Esophagus (tissue), 2 donors: ENCODE measurements around the gene TSPAN12. TPM values are rescaled to one million over a fixed set of nuclear protein-coding genes. Genes with fewer than 3 reads are reported as not detected.
"Not testable (repeated sequence)": the region's sequence is repeated elsewhere in the genome, so short reads cannot be mapped to it uniquely, and the experiment has no call there.

ENCODE experiments used
- H3K27ac ChIP-seq, 2 donors: one replicate each; pipeline ENCODE4 v1.5.1; 2013; ENCODE audit warnings: low read depth in 2 of 2, mild to moderate bottlenecking in 2 of 2, inconsistent platforms in 1 of 2, low read length in 1 of 2, moderate library complexity in 1 of 2
- H3K27me3 ChIP-seq, 2 donors: one replicate each; pipeline ENCODE4 v1.6.1; 2013; ENCODE audit warnings: low read length in 2 of 2, control low read depth in 1 of 2, mild to moderate bottlenecking in 1 of 2; ENCODE audit not compliant: insufficient read depth in 2 of 2, control insufficient read depth in 1 of 2
- H3K36me3 ChIP-seq, 2 donors: one replicate each; pipeline ENCODE4 v1.6.1; 2013; ENCODE audit warnings: low read length in 1 of 2; ENCODE audit not compliant: control insufficient read depth in 2 of 2, insufficient read depth in 2 of 2
- H3K4me1 ChIP-seq, 2 donors: one replicate each; pipeline ENCODE4 v1.6.1; 2013; ENCODE audit warnings: low read length in 1 of 2; ENCODE audit not compliant: control insufficient read depth in 2 of 2, insufficient read depth in 2 of 2
- H3K4me3 ChIP-seq, 2 donors: one replicate each; pipeline ENCODE4 v1.5.1; 2013; ENCODE audit warnings: low read length in 2 of 2, mild to moderate bottlenecking in 2 of 2, low read depth in 1 of 2, moderate library complexity in 1 of 2
- H3K9me3 ChIP-seq, 2 donors: one replicate each; pipeline ENCODE4 v1.6.1; 2013; ENCODE audit warnings: mild to moderate bottlenecking in 2 of 2, low read depth in 1 of 2, low read length in 1 of 2, moderate library complexity in 1 of 2; ENCODE audit not compliant: control insufficient read depth in 2 of 2, insufficient read depth in 1 of 2
- WGBS, 2 donors: extraction: QIAGEN DNeasy Blood & Tissue Kit; methylation state at CpG; one replicate each; pipeline ENCODE4 v1.1.7; 2013; 5-methylcytosine and 5-hydroxymethylcytosine counted together
- polyA plus RNA-seq, 2 donors: library from polyadenylated mRNA; stranded (reverse); fragments of 200-250 nt; gene quantifications; one replicate each; pipeline ENCODE4 v1.2.3, GENCODE V29; 2013
- donor health status: healthy with polysubstance abuse.
- donor health status: Bipolar disorder and iron deficiency.

TSPAN12 gene
- polyA plus RNA-seq, 2 donors, result 2.4 to 3.0 TPM

- no peak overlapping the region for H3K4me3 ChIP-seq
- no peaks in the 10 kb centered on the region for H3K4me1 ChIP-seq
- H3K27me3 ChIP-seq, result no peaks in the 10 kb centered on the region
- H3K27ac ChIP-seq, result no peak overlapping the region
- 95 to 99% methylated on average over 7 of the region's 7 CpGs for WGBS, 2 donors
- no peaks in the 10 kb centered on the region for H3K36me3 ChIP-seq
- H3K9me3 ChIP-seq, result no peaks in the 10 kb centered on the region
Observed at GRCh38 chr7:120797026-120797645, 60.8 kb downstream of the TSPAN12 start.

- Histone ChIP-seq H3K36me3 (no peaks in the 10 kb centered on the region), H3K4me1 (no peaks in the 10 kb centered on the region), H3K27ac (no peak overlapping the region), H3K27me3 (no peaks in the 10 kb centered on the region), H3K9me3 (no peaks in the 10 kb centered on the region), H3K4me3 (no peak overlapping the region)
- WGBS, 2 donors, result 64 to 68% methylated on average over 4 of the region's 4 CpGs
Observed at GRCh38 chr7:120794106-120794729, 63.7 kb downstream of the TSPAN12 start.

GRCh38 chr7:120793213-120793936 is 64.6 kb downstream of the TSPAN12 start:
- no peaks in the 10 kb centered on the region for H3K4me1 ChIP-seq
- no peaks in the 10 kb centered on the region for H3K27me3 ChIP-seq
- H3K27ac ChIP-seq, result no peak overlapping the region
- no peaks in the 10 kb centered on the region for H3K36me3 ChIP-seq
- 93 to 95% methylated on average over 3 of the region's 3 CpGs for WGBS, 2 donors
- H3K4me3 ChIP-seq, result no peak overlapping the region
- no peaks in the 10 kb centered on the region for H3K9me3 ChIP-seq

GRCh38 chr7:120792861-120793130 is 65.1 kb downstream of the TSPAN12 start:
- 65 to 81% methylated on average over 2 of the region's 2 CpGs for WGBS, 2 donors
- H3K9me3 ChIP-seq, result no peaks in the 10 kb centered on the region
- H3K4me3 ChIP-seq, result no peak overlapping the region

GRCh38 chr7:120792091-120792860 is 65.7 kb downstream of the TSPAN12 start:
- WGBS, 2 donors, result 50 to 53% methylated on average over 13 of the region's 13 CpGs
- H3K27me3 ChIP-seq, result no peaks in the 10 kb centered on the region
- H3K4me1 ChIP-seq, result no peaks in the 10 kb centered on the region
- no peak overlapping the region for H3K27ac ChIP-seq
- H3K4me3 ChIP-seq, result no peak overlapping the region
- no peaks in the 10 kb centered on the region for H3K36me3 ChIP-seq
- H3K9me3 ChIP-seq, result no peaks in the 10 kb centered on the region

More at GRCh38 chr7:120792861-120793130, 65.1 kb downstream of the TSPAN12 start:
- Histone ChIP-seq H3K27ac (no peak overlapping the region), H3K4me1 (no peaks in the 10 kb centered on the region), H3K27me3 (no peaks in the 10 kb centered on the region), H3K36me3 (no peaks in the 10 kb centered on the region)

GRCh38 chr7:120785095-120785494 is 72.8 kb downstream of the TSPAN12 start:
- H3K27ac ChIP-seq, result no peak overlapping the region
- H3K4me3 ChIP-seq, result no peak overlapping the region
- 29 to 32% methylated on average over 1 of the region's 1 CpG for WGBS, 2 donors
- H3K36me3 ChIP-seq, result no peaks in the 10 kb centered on the region
- no peaks in the 10 kb centered on the region for H3K27me3 ChIP-seq
- H3K4me1 ChIP-seq, result no peaks in the 10 kb centered on the region
- H3K9me3 ChIP-seq, result no peaks in the 10 kb centered on the region

GRCh38 chr7:120783721-120784120 is 74.2 kb downstream of the TSPAN12 start:
- Histone ChIP-seq H3K36me3 (no peaks in the 10 kb centered on the region), H3K27me3 (no peaks in the 10 kb centered on the region), H3K9me3 (no peaks in the 10 kb centered on the region), H3K4me3 (no peak overlapping the region), H3K4me1 (no peaks in the 10 kb centered on the region), H3K27ac (no peak overlapping the region)
- 68 to 71% methylated on average over 5 of the region's 5 CpGs for WGBS, 2 donors

GRCh38 chr7:120783273-120783672 is 74.7 kb downstream of the TSPAN12 start:
- Histone ChIP-seq H3K36me3 (no peaks in the 10 kb centered on the region), H3K4me1 (no peaks in the 10 kb centered on the region), H3K9me3 (no peaks in the 10 kb centered on the region), H3K27ac (no peak overlapping the region), H3K4me3 (no peak overlapping the region), H3K27me3 (no peaks in the 10 kb centered on the region)
- WGBS, 2 donors, result 82 to 83% methylated on average over 6 of the region's 6 CpGs

- WGBS, 2 donors, result 94 to 98% methylated on average over 10 of the region's 10 CpGs
- H3K9me3 ChIP-seq, H3K4me3 ChIP-seq, H3K36me3 ChIP-seq, H3K27me3 ChIP-seq, H3K27ac ChIP-seq, H3K4me1 ChIP-seq: not testable (repeated sequence)
Observed at GRCh38 chr7:120781924-120782323, 76.0 kb downstream of the TSPAN12 start.
